Kidney (tissue), 14 donors: Measurements from ENCODE around the gene BRI3. TPM values are rescaled to one million over a fixed set of nuclear protein-coding genes. Genes with fewer than 3 reads are reported as not detected.

Source experiments
- DNase-seq, 5 donors: peaks; one replicate each; pipeline ENCODE4 v3.0.0-alpha.2; 2013 to 2020
- FAIRE-seq: peaks from 2 replicates; lab custom pipeline; 2012; peaks lifted over from hg19 to GRCh38; lab: Jason Lieb, UNC
- H3K27ac ChIP-seq, 2 donors: one replicate each; pipeline ENCODE4 v1.7.0; 2013; ENCODE audit warnings: low read depth in 2 of 2, low read length in 2 of 2, inconsistent platforms in 1 of 2
- H3K27me3 ChIP-seq: one replicate; pipeline ENCODE4 v1.7.1; 2013; ENCODE audit warnings: low read length, inconsistent platforms; ENCODE audit not compliant: control insufficient read depth, insufficient read depth
- H3K36me3 ChIP-seq, 3 donors: one replicate each; pipeline versions ENCODE4 v1.7.0 to v1.7.1; 2013; ENCODE audit warnings: low read length in 3 of 3, control low read depth in 1 of 3, inconsistent platforms in 1 of 3; ENCODE audit not compliant: insufficient read depth in 3 of 3, control insufficient read depth in 2 of 3
- H3K4me1 ChIP-seq, 3 donors: one replicate each; pipeline versions ENCODE4 v1.7.0 to v1.7.1; 2013; ENCODE audit warnings: low read length in 3 of 3, inconsistent platforms in 1 of 3, low read depth in 1 of 3; ENCODE audit not compliant: control insufficient read depth in 2 of 3, insufficient read depth in 2 of 3
- H3K4me3 ChIP-seq, 3 donors: one replicate each; pipeline versions ENCODE4 v1.7.0 to v1.8.1; 2013; ENCODE audit warnings: low read length in 3 of 3, control low read depth in 1 of 3, inconsistent platforms in 1 of 3
- H3K9ac ChIP-seq, 3 donors: one replicate each; pipeline versions ENCODE4 v1.7.0 to v1.7.1; 2013; ENCODE audit warnings: low read length in 3 of 3, control low read depth in 1 of 3, inconsistent platforms in 1 of 3
- H3K9me3 ChIP-seq, 3 donors: one replicate each; pipeline versions ENCODE4 v1.7.0 to v1.7.1; 2013; ENCODE audit warnings: low read length in 3 of 3, control low read depth in 1 of 3, inconsistent platforms in 1 of 3; ENCODE audit not compliant: control insufficient read depth in 2 of 3, insufficient read depth in 1 of 3
- intact Hi-C: fragments of 100-400 bp; cut with DNase I; formaldehyde crosslinking; loops from one replicate; pipeline ENCODE4 v1.11.1; 2022
- polyA plus RNA-seq: library from polyadenylated mRNA; stranded (reverse); fragments of 350-450 nt; fragmentation: Illumina TruSeq; extraction: RNeasy Lipid Tissue Mini Kit (QIAGEN cat#74804); gene quantifications from one replicate; pipeline ENCODE4 v1.2.3, GENCODE V29; 2014; ENCODE audit warnings: low read depth, low replicate concordance; ENCODE audit not compliant: insufficient read depth
- total RNA-seq: library from RNA; stranded (reverse); fragmentation: NEBNext Ultra II Directional; extraction: Animal tissue kit (Norgen Biotek cat#: 25700); gene quantifications from one replicate; pipeline ENCODE4 v1.2.1, GENCODE V29; 2021
- TF ChIP-seq, protein P1 (sequence below): IDR thresholded peaks from 3 replicates; pipeline ENCODE4 v1.5.1; 2012; ENCODE audit warnings: mild to moderate bottlenecking, moderate library complexity, borderline replicate concordance; ENCODE audit not compliant: insufficient read depth; ENCODE audit errors: extremely low read depth
- donor health status: control.
- donor health status: control.
- donor health status: control.
- donor health status: control.
- donor health status: control.
- donor health status: DM: yes; HTN: yes; CAD: no.
- donor health status: Normal renal cell carcinoma (clear cell type).

BRI3 gene
- total and polyA plus RNA-seq, 2 donors from 2014 or later: 192 to 240 TPM

DNA sequence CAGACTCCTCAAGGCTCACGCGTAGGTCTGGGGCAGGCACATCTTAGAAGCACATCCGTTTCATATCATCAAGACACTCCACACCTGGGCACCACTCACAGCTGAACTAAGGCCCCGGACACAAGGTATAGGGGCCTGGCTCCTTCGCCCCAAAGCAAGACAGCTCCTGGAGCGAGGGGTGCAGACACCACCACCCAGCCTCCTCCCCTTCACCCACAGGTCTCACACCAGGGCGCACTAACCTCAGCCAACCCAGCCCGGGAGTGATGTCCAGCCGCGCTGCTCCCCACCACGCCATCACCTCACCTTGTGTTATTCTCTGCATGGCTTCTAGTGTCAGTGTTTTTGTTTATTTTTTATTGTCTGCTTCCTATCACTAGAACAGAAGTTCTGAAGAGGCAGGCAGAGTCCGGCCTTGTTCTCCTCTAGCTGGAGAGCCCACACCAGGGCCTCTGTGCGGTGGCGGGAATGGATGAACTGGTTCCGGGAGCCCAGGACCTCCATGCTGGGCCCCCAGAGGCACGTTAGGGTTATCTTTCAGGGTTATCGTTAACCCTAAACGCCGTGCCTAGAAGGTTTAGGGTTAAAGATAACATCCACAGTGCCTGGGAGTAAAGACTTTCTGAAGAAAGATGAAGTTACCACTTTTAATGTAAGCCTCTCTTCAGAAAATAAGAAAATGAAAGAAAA is 21.8 kb downstream of the BRI3 start:
- peak in 1 of 5 donors; percentile 48 for DNase-seq
- Histone ChIP-seq H3K27ac (no peak overlapping the region), H3K4me1 (no peaks in the 10 kb centered on the region), H3K4me3 (no peak overlapping the region), H3K27me3 (no peaks in the 10 kb centered on the region), H3K9me3 (no peaks in the 10 kb centered on the region), H3K36me3 (peaks cover 0 to 12% (median 7%) of the 10 kb centered on the region in 3 donors), H3K9ac (no peak overlapping the region)
- no peak for FAIRE-seq
- intact Hi-C loops: no loop called here
- TF ChIP-seq, protein P1, sequence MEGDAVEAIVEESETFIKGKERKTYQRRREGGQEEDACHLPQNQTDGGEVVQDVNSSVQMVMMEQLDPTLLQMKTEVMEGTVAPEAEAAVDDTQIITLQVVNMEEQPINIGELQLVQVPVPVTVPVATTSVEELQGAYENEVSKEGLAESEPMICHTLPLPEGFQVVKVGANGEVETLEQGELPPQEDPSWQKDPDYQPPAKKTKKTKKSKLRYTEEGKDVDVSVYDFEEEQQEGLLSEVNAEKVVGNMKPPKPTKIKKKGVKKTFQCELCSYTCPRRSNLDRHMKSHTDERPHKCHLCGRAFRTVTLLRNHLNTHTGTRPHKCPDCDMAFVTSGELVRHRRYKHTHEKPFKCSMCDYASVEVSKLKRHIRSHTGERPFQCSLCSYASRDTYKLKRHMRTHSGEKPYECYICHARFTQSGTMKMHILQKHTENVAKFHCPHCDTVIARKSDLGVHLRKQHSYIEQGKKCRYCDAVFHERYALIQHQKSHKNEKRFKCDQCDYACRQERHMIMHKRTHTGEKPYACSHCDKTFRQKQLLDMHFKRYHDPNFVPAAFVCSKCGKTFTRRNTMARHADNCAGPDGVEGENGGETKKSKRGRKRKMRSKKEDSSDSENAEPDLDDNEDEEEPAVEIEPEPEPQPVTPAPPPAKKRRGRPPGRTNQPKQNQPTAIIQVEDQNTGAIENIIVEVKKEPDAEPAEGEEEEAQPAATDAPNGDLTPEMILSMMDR: no peak

DNA sequence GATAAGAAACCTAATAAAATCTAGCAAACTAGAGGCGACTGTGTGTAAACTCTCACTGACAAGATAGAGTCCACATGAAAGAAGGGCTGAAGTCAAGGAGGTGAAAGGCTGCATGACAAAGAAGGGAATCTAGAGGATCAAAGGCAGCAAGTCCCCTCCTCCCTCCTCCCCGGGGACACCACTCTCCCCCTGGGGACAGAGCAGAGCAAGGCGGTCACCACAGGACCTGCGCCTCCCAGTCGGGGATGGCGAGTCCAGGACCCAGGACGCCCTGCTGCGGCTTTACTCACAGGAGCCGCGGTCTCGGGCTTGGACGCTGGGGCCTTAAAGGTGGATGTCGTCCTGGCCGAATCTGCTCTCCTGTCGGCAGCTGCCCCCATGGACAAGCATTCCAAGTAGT is 22.4 kb downstream of the BRI3 start:
- FAIRE-seq (no peak), DNase-seq (peak in 1 of 5 donors; percentile 73)
- H3K9ac ChIP-seq: no peak overlapping the region
- H3K27ac ChIP-seq: no peak overlapping the region
- TF ChIP-seq, protein P1: no peak
- intact Hi-C loops: no loop called here
- H3K4me3 ChIP-seq: no peak overlapping the region
- H3K9me3 ChIP-seq: no peaks in the 10 kb centered on the region
- peaks cover 0 to 12% (median 7%) of the 10 kb centered on the region in 3 donors for H3K36me3 ChIP-seq
- H3K27me3 ChIP-seq: no peaks in the 10 kb centered on the region
- H3K4me1 ChIP-seq: no peaks in the 10 kb centered on the region

DNA sequence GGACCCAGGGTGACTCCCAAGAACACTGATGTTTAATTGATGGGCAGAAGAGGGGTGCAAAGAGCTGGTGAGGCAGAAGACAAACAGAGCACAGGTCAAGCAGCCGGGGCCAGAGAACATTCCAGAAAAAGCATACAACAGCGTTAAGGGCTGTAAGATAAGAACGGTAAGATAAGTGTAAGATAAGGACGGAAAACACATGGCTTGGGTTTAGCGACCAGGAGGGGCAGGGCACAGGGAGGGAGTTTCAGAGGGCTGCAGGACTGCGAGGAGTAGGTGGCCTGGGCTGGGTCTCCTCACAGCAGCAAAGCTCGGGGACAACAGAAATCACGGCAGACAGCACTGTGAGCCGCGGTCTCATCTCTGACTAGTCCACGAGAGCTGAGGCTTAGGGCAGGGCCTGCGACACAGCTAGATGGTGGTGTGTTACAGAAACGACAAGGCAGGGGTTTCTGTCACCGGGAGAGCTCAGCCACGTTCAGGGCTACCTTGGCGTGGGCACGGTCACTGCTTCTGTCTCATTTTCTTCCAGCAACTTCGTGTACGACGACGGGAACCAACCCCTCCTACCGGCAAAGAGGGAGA is 24.6 kb downstream of the BRI3 start:
- intact Hi-C loops: no loop called here
- TF ChIP-seq, protein P1: no peak
- Histone ChIP-seq H3K27ac (no peak overlapping the region), H3K27me3 (no peaks in the 10 kb centered on the region), H3K4me3 (no peak overlapping the region), H3K9ac (no peak overlapping the region), H3K4me1 (no peaks in the 10 kb centered on the region), H3K36me3 (peaks cover 0 to 15% (median 7%) of the 10 kb centered on the region in 3 donors), H3K9me3 (no peaks in the 10 kb centered on the region)
- FAIRE-seq: no peak
- no peak for DNase-seq
